T-helper 2 cell treated with Interferon-gamma antibody and Interleukin-4, amounts not matched to agents 100 ng/mL and 5 ng/mL, for 36 hours (primary cell): ENCODE results near the gene PLA2G2E. TPM values are rescaled to one million over a fixed set of nuclear protein-coding genes. Genes with fewer than 3 reads are reported as not detected.
"Not testable (repeated sequence)": the region's sequence is repeated elsewhere in the genome, so short reads cannot be mapped to it uniquely, and the experiment has no call there.

Experiments used
- intact Hi-C: fragments of 100-400 bp; cut with micrococcal nuclease; formaldehyde crosslinking; loops from one replicate; pipeline ENCODE4 v1.15.1; 2023
- total RNA-seq: library from RNA; stranded (reverse); gene quantifications from 2 replicates; pipeline ENCODE4 v1.2.3, GENCODE V29; 2022

PLA2G2E gene
- total RNA-seq, 1 donor from 2014 or later, result not detected

- intact Hi-C loops, result no loop called here
Observed at GRCh38 chr1:19932866-19933265, 9.4 kb upstream of the PLA2G2E start.

GRCh38 chr1:19927130-19927421 is 3.7 kb upstream of the PLA2G2E start:
- intact Hi-C loops, result not testable (repeated sequence)

- intact Hi-C loops, result no loop called here
Observed at GRCh38 chr1:19926296-19927129, 3.1 kb upstream of the PLA2G2E start.

GRCh38 chr1:19925342-19926070 is 2.1 kb upstream of the PLA2G2E start:
- intact Hi-C loops, result no loop called here

- intact Hi-C loops, result no loop called here
Observed at GRCh38 chr1:19923953-19924346, 533 bp upstream of the PLA2G2E start.

GRCh38 chr1:19922015-19922688 is 1.3 kb downstream of the PLA2G2E start:
- intact Hi-C loops, result no loop called here

GRCh38 chr1:19921310-19921709 is 2.1 kb downstream of the PLA2G2E start:
- intact Hi-C loops, result no loop called here

- intact Hi-C loops, result no loop called here
Observed at GRCh38 chr1:19920132-19920710, 3.2 kb downstream of the PLA2G2E start.

- intact Hi-C loops, result loop anchor here (1.0 to 2.0 kb wide), 3 partner anchors 35 to 277 kb away; partner anchors contain the start of gene OTUD3
Observed at GRCh38 chr1:19918057-19918456, 5.4 kb downstream of the PLA2G2E start.

- intact Hi-C loops, result no loop called here
Observed at GRCh38 chr1:19910650-19911049, 12.8 kb downstream of the PLA2G2E start.

GRCh38 chr1:19909971-19910370 is 13.4 kb downstream of the PLA2G2E start:
- intact Hi-C loops, result no loop called here

- intact Hi-C loops, result no loop called here
Observed at GRCh38 chr1:19909392-19909791, 14.0 kb downstream of the PLA2G2E start.

GRCh38 chr1:19907456-19907855 is 16.0 kb downstream of the PLA2G2E start:
- intact Hi-C loops, result no loop called here

GRCh38 chr1:19903621-19904020 is 19.8 kb downstream of the PLA2G2E start:
- intact Hi-C loops, result no loop called here

- intact Hi-C loops, result no loop called here
Observed at GRCh38 chr1:19901653-19902052, 21.8 kb downstream of the PLA2G2E start.

- intact Hi-C loops, result no loop called here
Observed at GRCh38 chr1:19894218-19894617, 29.2 kb downstream of the PLA2G2E start.

GRCh38 chr1:19893687-19894086 is 29.7 kb downstream of the PLA2G2E start:
- intact Hi-C loops, result no loop called here

GRCh38 chr1:19892628-19893168 is 30.7 kb downstream of the PLA2G2E start:
- intact Hi-C loops, result no loop called here

GRCh38 chr1:19892129-19892528 is 31.3 kb downstream of the PLA2G2E start:
- intact Hi-C loops, result no loop called here

GRCh38 chr1:19889656-19890055 is 33.8 kb downstream of the PLA2G2E start:
- intact Hi-C loops, result no loop called here

GRCh38 chr1:19888112-19888511 is 35.3 kb downstream of the PLA2G2E start:
- intact Hi-C loops, result no loop called here

- intact Hi-C loops, result no loop called here
Observed at GRCh38 chr1:19885821-19886220, 37.6 kb downstream of the PLA2G2E start.
